ENCODE results near the gene ST3GAL6. TPM values are rescaled to one million over a fixed set of nuclear protein-coding genes. Genes with fewer than 3 reads are reported as not detected.

The ST3GAL6 gene
- total and polyA plus RNA-seq, 10 of the 15 experiments (the other 5 are each of a cell fraction or from before 2014, with no cell fraction given), result 19.5 to 41.2 (median 37.4) TPM

- Histone ChIP-seq H3K9ac (ENCODE audit: control insufficient read depth, insufficient read depth, low read length) (no peak overlapping the region), H4K20me1 (ENCODE audit: control insufficient read depth, insufficient read depth) (no peaks in the 10 kb centered on the region), H2AFZ (ENCODE audit: control insufficient read depth, low read depth, low read length) (no peak overlapping the region), H3K9me3 (replicated peaks; ENCODE audit: control insufficient read depth, insufficient read depth, low read length) (no peaks in the 10 kb centered on the region), H3K4me2 (ENCODE audit: control insufficient read depth, insufficient read depth) (no peak overlapping the region), H3K27me3 (replicated peaks in 1 of 2; ENCODE audit: control insufficient read depth in 2 of 2, insufficient read depth in 2 of 2, low read length in 1 of 2) (no peaks in the 10 kb centered on the region), H3K4me3 (no peak overlapping the region), H3K27ac (ENCODE audit: control insufficient read depth, insufficient read depth) (no peak overlapping the region), H3K36me3 (ENCODE audit: control insufficient read depth in 2 of 2, insufficient read depth in 2 of 2, low read length in 1 of 2) (peaks cover 0 to 5% of the 10 kb centered on the region in 2 experiments; a peak in 2 of 4 replicates), H3K79me2 (ENCODE audit: control insufficient read depth, insufficient read depth, low read length) (no peaks in the 10 kb centered on the region), H3K4me1 (ENCODE audit: control insufficient read depth, insufficient read depth, low read length) (no peaks in the 10 kb centered on the region)
- RAD21 ChIA-PET (ENCODE audit: unreplicated experiment), result interaction anchor here (0.9 to 2.5 kb wide), 5 partner anchors 68 to 198 kb away, joined by 3 to 29 read pairs (median 3); no protein-coding TSS in a partner anchor
- in situ Hi-C loops (cut with MboI) (no loop called here), intact Hi-C loops (cut with micrococcal nuclease; ENCODE audit: unreplicated experiment) (no loop called here)
- ATAC-seq, result peak; percentile 16; the same call in 2 of the 3 replicates
- SMC1A ChIA-PET (ENCODE audit: uncharacterized antibody, unreplicated experiment), result interaction anchor here (1.0 to 7.4 kb wide), 6 partner anchors 8 to 197 kb away, joined by 4 to 73 read pairs (median 7); no protein-coding TSS in a partner anchor
- FAIRE-seq, result no peak
- no TSS peak for BruUV-seq (replicated peaks)
- POLR2A ChIA-PET, result no interaction called here
- CTCF ChIA-PET, result interaction anchor here (1.5 to 4.4 kb wide), 4 partner anchors 38 to 197 kb away, joined by 3 to 57 read pairs (median 6); no protein-coding TSS in a partner anchor
- DNase-seq (ENCODE audit: low read depth, low spot score), result no peak
- TF ChIP-seq SMAD5 (IDR thresholded peaks at IDR 0.05; ENCODE audit: low read depth) (no peak), ATF2 (IDR thresholded peaks at IDR 0.05; ENCODE audit: low read length) (no peak), IRF4 (IDR thresholded peaks at IDR 0.05; ENCODE audit: low read depth, low read length) (no peak), TAF1 (IDR thresholded peaks at IDR 0.05; ENCODE audit: borderline replicate concordance, low read depth, low read length) (no peak), SUZ12 (IDR thresholded peaks at IDR 0.05; ENCODE audit: unreplicated experiment) (no peak), MYB (IDR thresholded peaks at IDR 0.05; ENCODE audit: borderline replicate concordance, low read depth, low read length) (no peak), CHD1 (IDR thresholded peaks at IDR 0.05; ENCODE audit: low read depth, low read length) (no peak), RCOR1 (conservative IDR thresholded peaks at IDR 0.05; ENCODE audit: low read depth, low read length) (no peak)
- TF ChIP-seq, protein P1, sequence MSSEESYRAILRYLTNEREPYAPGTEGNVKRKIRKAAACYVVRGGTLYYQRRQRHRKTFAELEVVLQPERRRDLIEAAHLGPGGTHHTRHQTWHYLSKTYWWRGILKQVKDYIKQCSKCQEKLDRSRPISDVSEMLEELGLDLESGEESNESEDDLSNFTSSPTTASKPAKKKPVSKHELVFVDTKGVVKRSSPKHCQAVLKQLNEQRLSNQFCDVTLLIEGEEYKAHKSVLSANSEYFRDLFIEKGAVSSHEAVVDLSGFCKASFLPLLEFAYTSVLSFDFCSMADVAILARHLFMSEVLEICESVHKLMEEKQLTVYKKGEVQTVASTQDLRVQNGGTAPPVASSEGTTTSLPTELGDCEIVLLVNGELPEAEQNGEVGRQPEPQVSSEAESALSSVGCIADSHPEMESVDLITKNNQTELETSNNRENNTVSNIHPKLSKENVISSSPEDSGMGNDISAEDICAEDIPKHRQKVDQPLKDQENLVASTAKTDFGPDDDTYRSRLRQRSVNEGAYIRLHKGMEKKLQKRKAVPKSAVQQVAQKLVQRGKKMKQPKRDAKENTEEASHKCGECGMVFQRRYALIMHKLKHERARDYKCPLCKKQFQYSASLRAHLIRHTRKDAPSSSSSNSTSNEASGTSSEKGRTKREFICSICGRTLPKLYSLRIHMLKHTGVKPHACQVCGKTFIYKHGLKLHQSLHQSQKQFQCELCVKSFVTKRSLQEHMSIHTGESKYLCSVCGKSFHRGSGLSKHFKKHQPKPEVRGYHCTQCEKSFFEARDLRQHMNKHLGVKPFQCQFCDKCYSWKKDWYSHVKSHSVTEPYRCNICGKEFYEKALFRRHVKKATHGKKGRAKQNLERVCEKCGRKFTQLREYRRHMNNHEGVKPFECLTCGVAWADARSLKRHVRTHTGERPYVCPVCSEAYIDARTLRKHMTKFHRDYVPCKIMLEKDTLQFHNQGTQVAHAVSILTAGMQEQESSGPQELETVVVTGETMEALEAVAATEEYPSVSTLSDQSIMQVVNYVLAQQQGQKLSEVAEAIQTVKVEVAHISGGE (CRISPR knock-in tag; IDR thresholded peaks at IDR 0.05), result no peak
- TF ChIP-seq, protein P2, sequence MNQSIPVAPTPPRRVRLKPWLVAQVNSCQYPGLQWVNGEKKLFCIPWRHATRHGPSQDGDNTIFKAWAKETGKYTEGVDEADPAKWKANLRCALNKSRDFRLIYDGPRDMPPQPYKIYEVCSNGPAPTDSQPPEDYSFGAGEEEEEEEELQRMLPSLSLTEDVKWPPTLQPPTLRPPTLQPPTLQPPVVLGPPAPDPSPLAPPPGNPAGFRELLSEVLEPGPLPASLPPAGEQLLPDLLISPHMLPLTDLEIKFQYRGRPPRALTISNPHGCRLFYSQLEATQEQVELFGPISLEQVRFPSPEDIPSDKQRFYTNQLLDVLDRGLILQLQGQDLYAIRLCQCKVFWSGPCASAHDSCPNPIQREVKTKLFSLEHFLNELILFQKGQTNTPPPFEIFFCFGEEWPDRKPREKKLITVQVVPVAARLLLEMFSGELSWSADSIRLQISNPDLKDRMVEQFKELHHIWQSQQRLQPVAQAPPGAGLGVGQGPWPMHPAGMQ (IDR thresholded peaks at IDR 0.05; ENCODE audit: borderline replicate concordance), result no peak
- TF ChIP-seq, protein P3, sequence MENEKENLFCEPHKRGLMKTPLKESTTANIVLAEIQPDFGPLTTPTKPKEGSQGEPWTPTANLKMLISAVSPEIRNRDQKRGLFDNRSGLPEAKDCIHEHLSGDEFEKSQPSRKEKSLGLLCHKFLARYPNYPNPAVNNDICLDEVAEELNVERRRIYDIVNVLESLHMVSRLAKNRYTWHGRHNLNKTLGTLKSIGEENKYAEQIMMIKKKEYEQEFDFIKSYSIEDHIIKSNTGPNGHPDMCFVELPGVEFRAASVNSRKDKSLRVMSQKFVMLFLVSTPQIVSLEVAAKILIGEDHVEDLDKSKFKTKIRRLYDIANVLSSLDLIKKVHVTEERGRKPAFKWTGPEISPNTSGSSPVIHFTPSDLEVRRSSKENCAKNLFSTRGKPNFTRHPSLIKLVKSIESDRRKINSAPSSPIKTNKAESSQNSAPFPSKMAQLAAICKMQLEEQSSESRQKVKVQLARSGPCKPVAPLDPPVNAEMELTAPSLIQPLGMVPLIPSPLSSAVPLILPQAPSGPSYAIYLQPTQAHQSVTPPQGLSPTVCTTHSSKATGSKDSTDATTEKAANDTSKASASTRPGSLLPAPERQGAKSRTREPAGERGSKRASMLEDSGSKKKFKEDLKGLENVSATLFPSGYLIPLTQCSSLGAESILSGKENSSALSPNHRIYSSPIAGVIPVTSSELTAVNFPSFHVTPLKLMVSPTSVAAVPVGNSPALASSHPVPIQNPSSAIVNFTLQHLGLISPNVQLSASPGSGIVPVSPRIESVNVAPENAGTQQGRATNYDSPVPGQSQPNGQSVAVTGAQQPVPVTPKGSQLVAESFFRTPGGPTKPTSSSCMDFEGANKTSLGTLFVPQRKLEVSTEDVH (IDR thresholded peaks at IDR 0.05; ENCODE audit: low read depth, partially characterized antibody), result no peak
- WGBS (ENCODE audit: insufficient coverage, insufficient replicate concordance, low lambda C conversion rate, missing lambda C conversion rate), result 95% methylated on average over 3 of the region's 3 CpGs
These were observed 36.3 kb downstream of the ST3GAL6 start for GRCh38 chr3:98799479-98799878.
